WTC11 (cell line): ENCODE measurements around the gene RNGTT. TPM values are rescaled to one million over a fixed set of nuclear protein-coding genes. Genes with fewer than 3 reads are reported as not detected.

ENCODE experiments used
- ATAC-seq: fragments of 200-7000 bp; cut with Tn5 transposase; 2 replicates; pipeline ENCODE4 v1.10.0; 2021; ENCODE audit warnings: mild to moderate bottlenecking, moderate library complexity
- CTCF ChIA-PET: fragments of 300-600 bp; sonication (Branson Sonifier 250); formaldehyde crosslinking; loops from one replicate; lab custom pipeline; 2021; ENCODE audit warnings: antibody characterized with exemption; lab: Charles Lee
- POLR2A ChIA-PET: fragments of 350-600 bp; sonication (Branson Sonifier 250); formaldehyde crosslinking; loops from one replicate; lab custom pipeline; 2021; ENCODE audit warnings: antibody characterized with exemption; lab: Charles Lee
- DNase-seq: peaks from one replicate; pipeline ENCODE4 v3.0.0; 2021; ENCODE audit warnings: low spot score
- H3K27ac Mint-ChIP-seq: 2 replicates; pipeline ENCODE4 v1.8.0; 2021; ENCODE audit warnings: mixed read lengths
- H3K27me3 Mint-ChIP-seq: 2 replicates; pipeline ENCODE4 v1.8.0; 2021; ENCODE audit warnings: low read depth, mild to moderate bottlenecking, moderate library complexity, mixed read lengths
- H3K36me3 Mint-ChIP-seq: 2 replicates; pipeline ENCODE4 v1.8.0; 2021; ENCODE audit warnings: mixed read lengths
- H3K4me1 Mint-ChIP-seq: 2 replicates; pipeline ENCODE4 v1.8.0; 2022; ENCODE audit warnings: mixed read lengths
- H3K4me3 Mint-ChIP-seq: 2 replicates; pipeline ENCODE4 v1.8.0; 2021; ENCODE audit warnings: mild to moderate bottlenecking, moderate library complexity, mixed read lengths
- H3K9me3 Mint-ChIP-seq: 2 replicates; pipeline ENCODE4 v1.8.0; 2021; ENCODE audit warnings: mixed read lengths
- AR ChIP-seq: fragments of 250-450 bp; sonication (Bioruptor Pico); IDR thresholded peaks from 2 replicates; pipeline ENCODE4 v1.9.0; 2021; ENCODE audit warnings: mild to moderate bottlenecking
- ATF6 ChIP-seq: sonication (generic); formaldehyde crosslinking; IDR thresholded peaks from 2 replicates; pipeline ENCODE4 v1.8.1; 2023; ENCODE audit warnings: mild to moderate bottlenecking, missing genetic modification reagents
- CTCF ChIP-seq: fragments of 200-600 bp; IDR thresholded peaks from 2 replicates; pipeline ENCODE4 v1.8.0; 2022; ENCODE audit warnings: antibody characterized with exemption
- ESRRA ChIP-seq: sonication (generic); formaldehyde crosslinking; IDR thresholded peaks from 2 replicates; pipeline ENCODE4 v1.8.1; 2022; ENCODE audit warnings: mild to moderate bottlenecking, missing genetic modification reagents, borderline replicate concordance
- GRHL2 ChIP-seq: fragments of 250-450 bp; sonication (Bioruptor Pico); IDR thresholded peaks from 2 replicates; pipeline ENCODE4 v1.8.0; 2022; ENCODE audit warnings: mild to moderate bottlenecking, moderate library complexity; ENCODE audit not compliant: insufficient replicate concordance, severe bottlenecking
- GTF2I ChIP-seq: fragments of 250-450 bp; sonication (Bioruptor Pico); conservative IDR thresholded peaks from 2 replicates; pipeline ENCODE4 v1.4.0; 2021; ENCODE audit warnings: mild to moderate bottlenecking
- JUN ChIP-seq: sonication (generic); formaldehyde crosslinking; IDR thresholded peaks from 2 replicates; pipeline ENCODE4 v1.8.0; 2023; ENCODE audit warnings: mild to moderate bottlenecking, missing genetic modification reagents
- KAT7 ChIP-seq: sonication (generic); formaldehyde crosslinking; IDR thresholded peaks from 2 replicates; pipeline ENCODE4 v1.8.1; 2023; ENCODE audit warnings: missing genetic modification reagents, mild to moderate bottlenecking, borderline replicate concordance
- OVOL2 ChIP-seq: fragments of 250-450 bp; sonication (Bioruptor Pico); IDR thresholded peaks from 2 replicates; pipeline ENCODE4 v1.9.0; 2021; ENCODE audit warnings: mild to moderate bottlenecking, borderline replicate concordance
- PRDM15 ChIP-seq: sonication (generic); formaldehyde crosslinking; IDR thresholded peaks from 2 replicates; pipeline ENCODE4 v1.8.0; 2022; ENCODE audit warnings: missing genetic modification reagents
- PRRX2 ChIP-seq: fragments of 250-450 bp; sonication (Bioruptor Pico); IDR thresholded peaks from 2 replicates; pipeline ENCODE4 v1.8.0; 2021; ENCODE audit warnings: mild to moderate bottlenecking
- TEAD4 ChIP-seq: sonication (generic); formaldehyde crosslinking; IDR thresholded peaks from 2 replicates; pipeline ENCODE4 v1.8.0; 2022; ENCODE audit warnings: mild to moderate bottlenecking, missing genetic modification reagents
- USF2 ChIP-seq: sonication (generic); formaldehyde crosslinking; IDR thresholded peaks from 2 replicates; pipeline ENCODE4 v1.8.1; 2023; ENCODE audit warnings: mild to moderate bottlenecking, missing genetic modification reagents, moderate library complexity
- ZNF121 ChIP-seq: sonication (generic); formaldehyde crosslinking; IDR thresholded peaks from 2 replicates; pipeline ENCODE4 v1.8.0; 2023; ENCODE audit warnings: missing genetic modification reagents
- ZNF138 ChIP-seq: sonication (generic); formaldehyde crosslinking; conservative IDR thresholded peaks from 2 replicates; pipeline ENCODE4 v1.8.1; 2022; ENCODE audit warnings: mild to moderate bottlenecking, moderate library complexity, missing genetic modification reagents
- ZNF219 ChIP-seq: sonication (generic); formaldehyde crosslinking; IDR thresholded peaks from 2 replicates; pipeline ENCODE4 v1.8.0; 2023; ENCODE audit warnings: missing genetic modification reagents, mild to moderate bottlenecking, borderline replicate concordance
- ZNF232 ChIP-seq: sonication (generic); formaldehyde crosslinking; IDR thresholded peaks from 2 replicates; pipeline ENCODE4 v1.8.0; 2022; ENCODE audit warnings: mild to moderate bottlenecking, missing genetic modification reagents
- ZNF317 ChIP-seq: sonication (generic); formaldehyde crosslinking; IDR thresholded peaks from 2 replicates; pipeline ENCODE4 v1.8.1; 2023; ENCODE audit warnings: low read depth, mild to moderate bottlenecking, moderate library complexity, missing genetic modification reagents, borderline replicate concordance
- ZNF396 ChIP-seq: fragments of 250-450 bp; sonication (Bioruptor Pico); IDR thresholded peaks from 2 replicates; pipeline ENCODE4 v1.8.0; 2021; ENCODE audit warnings: mild to moderate bottlenecking, moderate library complexity, borderline replicate concordance
- ZNF532 ChIP-seq: fragments of 250-450 bp; sonication (Bioruptor Pico); IDR thresholded peaks from 2 replicates; pipeline ENCODE4 v1.9.0; 2021; ENCODE audit warnings: mild to moderate bottlenecking, borderline replicate concordance
- total RNA-seq: library from RNA; stranded (reverse); gene quantifications from 3 replicates; pipeline ENCODE4 v1.2.3, GENCODE V29; 2021

Gene RNGTT
- total RNA-seq, 1 experiment from 2014 or later: 20.4 TPM

- ATAC-seq: no peak
- TF ChIP-seq ZNF219 (CRISPR knock-in tag): no peak
- no peak for TF ChIP-seq GRHL2 (CRISPR knock-in tag)
- TF ChIP-seq USF2 (CRISPR knock-in tag): no peak
- no peak for TF ChIP-seq OVOL2 (CRISPR knock-in tag)
- no peak for TF ChIP-seq TEAD4 (CRISPR knock-in tag)
- TF ChIP-seq ZNF232 (CRISPR knock-in tag): no peak
- TF ChIP-seq ZNF317 (CRISPR knock-in tag): no peak
- no peak for TF ChIP-seq PRRX2 (CRISPR knock-in tag)
- POLR2A ChIA-PET: no interaction called here
- H3K4me1 Mint-ChIP-seq: no peaks in the 10 kb centered on the region; the same call in 1 of the 2 replicates
- H3K36me3 Mint-ChIP-seq: no peaks in the 10 kb centered on the region
- DNase-seq: no peak
- peaks cover 5% of the 10 kb centered on the region for H3K9me3 Mint-ChIP-seq
- CTCF ChIA-PET: no interaction called here
- no peak overlapping the region for H3K4me3 Mint-ChIP-seq
- no peak overlapping the region for H3K27ac Mint-ChIP-seq
- H3K27me3 Mint-ChIP-seq: no peaks in the 10 kb centered on the region
Measured at GRCh38 chr6:88695937-88696336, 267.5 kb downstream of the RNGTT start.

GRCh38 chr6:88683734-88684133 is 279.7 kb downstream of the RNGTT start:
- H3K4me3 Mint-ChIP-seq: no peak overlapping the region
- DNase-seq: no peak
- H3K36me3 Mint-ChIP-seq: no peaks in the 10 kb centered on the region
- ChIA-PET POLR2A (no interaction called here), CTCF (interaction anchor here (0.5 kb wide), 1 partner anchor 283 kb away, joined by 3 read pairs; no protein-coding TSS in a partner anchor)
- no peak overlapping the region for H3K27ac Mint-ChIP-seq
- ATAC-seq: no peak
- peaks cover 6% of the 10 kb centered on the region for H3K9me3 Mint-ChIP-seq
- H3K27me3 Mint-ChIP-seq: no peaks in the 10 kb centered on the region
- H3K4me1 Mint-ChIP-seq: peaks cover 12% of the 10 kb centered on the region
- no peak for TF ChIP-seq ATF6 (CRISPR knock-in tag)
- no peak for TF ChIP-seq ZNF396 (CRISPR knock-in tag)
- TF ChIP-seq ZNF121 (CRISPR knock-in tag): no peak
- no peak for TF ChIP-seq JUN (CRISPR knock-in tag)
- no peak for TF ChIP-seq PRRX2 (CRISPR knock-in tag)
- no peak for TF ChIP-seq ESRRA (CRISPR knock-in tag)
- TF ChIP-seq KAT7 (CRISPR knock-in tag): no peak
- TF ChIP-seq CTCF: no peak
- no peak for TF ChIP-seq ZNF138 (CRISPR knock-in tag)
- no peak for TF ChIP-seq ZNF532 (CRISPR knock-in tag)
- TF ChIP-seq PRDM15 (CRISPR knock-in tag): no peak
- TF ChIP-seq GTF2I (CRISPR knock-in tag): no peak
- TF ChIP-seq GRHL2 (CRISPR knock-in tag): no peak
- no peak for TF ChIP-seq AR (CRISPR knock-in tag)
